ENCODE data around the gene INPP5F. TPM values are rescaled to one million over a fixed set of nuclear protein-coding genes. Genes with fewer than 3 reads are reported as not detected.

INPP5F gene
- total RNA-seq, 4 donors from 2014 or later, result 22.7 to 39.8 (median 36.4) TPM

DNA sequence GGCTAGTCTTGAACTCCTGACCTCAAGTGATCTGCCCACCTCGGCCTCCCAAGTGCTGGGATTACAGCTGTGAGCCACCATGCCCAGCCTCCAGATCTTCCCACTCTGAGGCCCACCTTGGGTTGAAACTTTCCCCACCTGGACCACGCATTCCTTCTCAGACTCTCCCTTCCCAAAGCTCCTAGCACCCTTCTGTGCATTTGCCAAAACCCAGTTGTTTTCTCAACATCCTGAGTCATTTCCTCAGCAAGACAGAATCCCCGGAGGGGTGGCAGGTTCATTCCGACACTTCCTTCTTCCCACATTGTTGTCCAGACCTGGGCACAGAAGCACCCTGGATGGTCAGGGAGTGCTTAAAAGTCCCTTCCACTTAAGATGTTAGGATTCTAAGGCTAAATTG is 45.8 kb upstream of the INPP5F start:
- Histone ChIP-seq H3K9me3 (no peaks in the 10 kb centered on the region), H3K27ac (peak overlapping the region in 2 of 4 donors; percentile 2 to 20), H3K27me3 (no peaks in the 10 kb centered on the region), H3K4me1 (peaks cover 0 to 29% (median 9%) of the 10 kb centered on the region in 4 donors), H3K4me3 (no peak overlapping the region), H3K36me3 (peaks cover 0 to 35% (median 0%) of the 10 kb centered on the region in 3 donors)
- 54 to 60% methylated on average over 4 of the region's 4 CpGs for WGBS, 2 donors
- DNase-seq (ENCODE audit: low spot score in 2 of 2), result no peak
- TF ChIP-seq POLR2A (IDR thresholded peaks at IDR 0.05) (no peak), CTCF (IDR thresholded peaks at IDR 0.05) (no peak), EP300 (IDR thresholded peaks at IDR 0.05) (no peak)

DNA sequence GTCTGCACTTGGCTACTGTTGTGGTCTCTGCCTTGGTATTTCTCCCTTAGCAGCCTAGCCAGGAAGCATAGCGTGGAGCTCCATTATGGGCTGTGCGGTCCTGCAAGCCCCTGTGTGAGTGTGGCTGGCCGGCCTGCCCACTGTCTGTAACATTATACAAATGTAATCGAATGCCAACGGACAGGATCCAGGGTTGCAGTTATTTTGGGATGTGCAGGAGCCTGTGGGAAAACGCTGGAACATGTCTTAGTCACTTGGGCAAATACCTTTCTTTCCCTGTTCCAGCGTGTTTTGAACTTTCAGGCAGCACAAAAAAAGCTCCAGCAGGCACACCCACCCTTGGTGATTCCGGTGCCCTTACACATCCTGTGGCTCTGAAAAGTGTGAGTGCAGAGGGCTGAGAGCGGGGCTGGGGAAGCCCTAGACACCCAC is 45.2 kb upstream of the INPP5F start:
- H3K27me3 ChIP-seq, result no peaks in the 10 kb centered on the region
- DNase-seq (ENCODE audit: low spot score in 2 of 2), result no peak
- H3K9me3 ChIP-seq, result no peaks in the 10 kb centered on the region
- peaks cover 0 to 29% (median 9%) of the 10 kb centered on the region in 4 donors for H3K4me1 ChIP-seq
- TF ChIP-seq EP300 (IDR thresholded peaks at IDR 0.05), result no peak
- TF ChIP-seq CTCF (IDR thresholded peaks at IDR 0.05), result no peak
- TF ChIP-seq POLR2A (IDR thresholded peaks at IDR 0.05), result no peak
- peak overlapping the region in 2 of 4 donors; percentile 2 to 20 for H3K27ac ChIP-seq
- no peak overlapping the region for H3K4me3 ChIP-seq
- 48 to 67% methylated on average over 9 of the region's 9 CpGs for WGBS, 2 donors
- H3K36me3 ChIP-seq, result peaks cover 0 to 29% (median 0%) of the 10 kb centered on the region in 3 donors

DNA sequence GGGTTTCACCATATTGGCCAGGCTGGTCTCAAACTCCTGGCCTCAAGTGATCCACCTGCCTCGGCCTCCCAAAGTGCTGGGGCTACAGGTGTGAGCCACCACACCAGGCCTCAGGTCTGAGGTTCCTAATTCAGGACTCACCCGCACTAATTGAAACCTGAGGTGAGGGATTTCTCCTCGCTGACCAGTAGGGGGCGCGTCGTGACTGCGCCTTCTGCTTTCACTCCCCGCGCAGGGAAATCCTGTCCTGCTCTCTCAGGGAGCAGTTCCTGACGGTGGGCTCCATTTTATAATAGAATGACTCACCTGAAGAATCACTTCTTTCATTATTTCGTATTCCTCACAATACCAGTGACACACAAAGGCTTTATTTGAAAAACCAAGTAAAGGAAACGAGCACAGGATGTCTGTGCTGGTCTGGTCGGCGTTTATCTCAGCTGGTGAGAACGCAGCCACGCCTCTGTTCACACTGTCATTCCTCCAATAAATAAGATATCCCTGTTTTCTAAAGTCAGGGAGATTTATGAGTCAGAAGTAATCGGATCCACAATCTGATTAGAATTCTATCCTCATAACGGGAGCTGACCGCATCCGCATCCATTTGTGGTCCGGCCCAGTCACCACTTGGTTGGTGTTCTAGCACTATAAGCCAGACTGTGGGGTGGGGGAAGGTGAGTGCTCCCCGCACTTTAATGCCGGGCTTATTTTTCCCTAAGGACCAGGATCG is 39.2 kb upstream of the INPP5F start:
- Histone ChIP-seq H3K36me3 (no peaks in the 10 kb centered on the region), H3K9me3 (no peaks in the 10 kb centered on the region), H3K27me3 (no peaks in the 10 kb centered on the region), H3K4me1 (peaks cover 0 to 23% (median 8%) of the 10 kb centered on the region in 4 donors), H3K4me3 (peak overlapping the region in 2 of 4 donors; percentile 28 to 37), H3K27ac (peak overlapping the region in 3 of 4 donors; percentile 30 to 76 (median 72))
- DNase-seq (ENCODE audit: low spot score in 2 of 2), result peak; percentile 41 to 42
- 18 to 24% methylated on average over 24 of the region's 24 CpGs for WGBS, 2 donors
- TF ChIP-seq EP300 (IDR thresholded peaks at IDR 0.05) (no peak), CTCF (IDR thresholded peaks at IDR 0.05) (peak; percentile 89 to 94 (median 92))

DNA sequence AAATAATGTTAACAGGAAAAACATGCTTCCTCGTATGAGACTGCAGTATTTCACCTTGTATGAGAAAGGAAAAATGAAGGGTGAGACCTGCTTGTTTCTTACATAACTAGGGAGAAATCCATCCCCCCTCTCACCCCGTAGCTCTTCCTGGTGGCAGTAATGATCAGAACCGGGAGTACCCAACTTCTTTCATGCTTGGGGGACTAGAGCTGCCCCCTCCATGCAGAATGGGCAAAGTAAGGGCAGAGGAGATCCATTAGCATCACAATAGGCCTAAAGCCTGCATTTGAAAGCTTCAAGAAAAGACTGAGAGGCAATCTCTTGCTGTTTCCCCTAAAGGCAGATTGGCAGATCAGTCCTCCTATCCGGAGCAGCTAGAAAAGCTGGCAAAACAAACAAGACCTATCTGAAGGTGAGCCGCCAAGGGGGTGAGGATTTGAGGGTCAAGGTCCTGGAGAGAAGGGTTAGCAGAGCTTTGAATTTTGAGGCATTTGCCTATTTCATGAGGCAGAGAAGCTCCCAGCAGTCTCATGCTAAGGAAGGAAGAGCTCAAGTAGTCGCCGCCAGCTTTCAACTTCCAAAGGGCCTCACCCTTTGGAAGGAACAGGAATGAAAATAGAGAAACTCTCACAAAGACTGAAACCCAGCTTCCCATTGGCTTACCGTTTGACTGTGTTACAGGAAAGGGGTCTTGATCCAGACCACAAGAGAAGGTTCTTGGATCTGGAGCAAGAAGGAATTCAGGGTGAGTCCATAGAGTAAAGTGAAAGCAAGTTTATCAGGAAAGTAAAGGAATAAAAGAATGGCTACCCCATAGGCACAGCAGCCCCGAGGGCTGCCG is 38.4 kb upstream of the INPP5F start:
- DNase-seq (ENCODE audit: low spot score in 2 of 2), result no peak
- Histone ChIP-seq H3K27me3 (no peaks in the 10 kb centered on the region), H3K36me3 (no peaks in the 10 kb centered on the region), H3K27ac (peak overlapping the region in 3 of 4 donors; percentile 30 to 76 (median 72)), H3K9me3 (no peaks in the 10 kb centered on the region), H3K4me3 (no peak overlapping the region), H3K4me1 (peaks cover 0 to 15% (median 7%) of the 10 kb centered on the region in 4 donors)
- no peak for TF ChIP-seq POLR2A (IDR thresholded peaks at IDR 0.05)
- WGBS, 2 donors, result 47 to 54% methylated on average over 10 of the region's 10 CpGs

GRCh38 chr10:119688033-119688508 is 37.8 kb upstream of the INPP5F start:
- no peaks in the 10 kb centered on the region for H3K36me3 ChIP-seq
- no peak overlapping the region for H3K4me3 ChIP-seq
- 85 to 87% methylated on average over 4 of the region's 4 CpGs for WGBS, 2 donors
- H3K4me1 ChIP-seq, result peaks cover 0 to 14% (median 7%) of the 10 kb centered on the region in 4 donors
- H3K27me3 ChIP-seq, result no peaks in the 10 kb centered on the region
- H3K27ac ChIP-seq, result peak overlapping the region in 2 of 4 donors; percentile 72 to 76
- no peaks in the 10 kb centered on the region for H3K9me3 ChIP-seq
- DNase-seq (ENCODE audit: low spot score in 2 of 2), result no peak
- no peak for TF ChIP-seq EP300 (IDR thresholded peaks at IDR 0.05)
- peak in 1 of 5 experiments; percentile 5 for TF ChIP-seq CTCF (IDR thresholded peaks at IDR 0.05)

All from tibial nerve (tissue), 4 donors.